Esophagus squamous epithelium (tissue), 5 donors: ENCODE measurements around the gene ATP9B. TPM values are rescaled to one million over a fixed set of nuclear protein-coding genes. Genes with fewer than 3 reads are reported as not detected.

Source experiments
- DNase-seq: peaks from one replicate; lab custom pipeline; 2025; lab: John Stamatoyannopoulos, UW
- H3K27ac ChIP-seq, 4 donors: fragments of 200-600 bp; sonication (generic); one replicate each; pipeline ENCODE4 v1.5.1; 2016 to 2019; ENCODE audit warnings: mild to moderate bottlenecking in 1 of 4
- H3K27me3 ChIP-seq, 4 donors: fragments of 200-600 bp; sonication (generic); 1 replicate in 3 of 4; 2 replicates in 1 of 4; pipeline versions ENCODE4 v1.5.1 to v1.6.0; 2017 to 2021; ENCODE audit warnings: antibody characterized with exemption in 1 of 4
- H3K36me3 ChIP-seq, 3 donors: fragments of 200-600 bp; sonication (generic); one replicate each; pipeline ENCODE4 v1.5.1; 2016 to 2019
- H3K4me1 ChIP-seq, 3 donors: fragments of 200-600 bp; sonication (generic); one replicate each; pipeline ENCODE4 v1.5.1; 2017 to 2019
- H3K4me3 ChIP-seq, 4 donors: fragments of 200-600 bp; sonication (generic); 1 replicate in 3 of 4; 2 replicates in 1 of 4; pipeline ENCODE4 v1.5.1; 2016 to 2019; ENCODE audit warnings: mild to moderate bottlenecking in 2 of 4, moderate library complexity in 1 of 4
- H3K9me3 ChIP-seq, 3 donors: fragments of 200-600 bp; sonication (generic); one replicate each; pipeline ENCODE4 v1.5.1; 2016 to 2019
- CTCF ChIP-seq, 6 experiments: fragments of 450-650 bp in 4 of 6; fragments of 200-600 bp in 2 of 6; sonication (generic) in 2 of 6; IDR thresholded peaks; one replicate each; pipeline ENCODE4 v1.5.1; 2016 to 2019; ENCODE audit warnings: antibody characterized with exemption in 6 of 6, mild to moderate bottlenecking in 4 of 6, moderate library complexity in 4 of 6
- POLR2A ChIP-seq, 4 donors: fragments of 450-650 bp; IDR thresholded peaks; one replicate each; pipeline ENCODE4 v1.6.1; 2017; ENCODE audit warnings: antibody characterized with exemption in 4 of 4, mild to moderate bottlenecking in 4 of 4, moderate library complexity in 3 of 4
- WGBS, 2 donors: methylation state at CpG; one replicate each; pipeline ENCODE4 v1.1.5; 2018; 5-methylcytosine and 5-hydroxymethylcytosine counted together
- intact Hi-C: fragments of 100-400 bp; cut with DNase I; formaldehyde crosslinking; loops from one replicate; pipeline ENCODE4 v1.15.0; 2022
- total RNA-seq, 4 donors: library from RNA; depleted of rRNA; stranded (reverse); fragments of >200 nt; gene quantifications; one replicate each; pipeline ENCODE4 v1.1.0, GENCODE V29; 2016
- donor health status: DM: yes; HTN: yes; CAD: no.

ATP9B gene
- total RNA-seq, 4 donors from 2014 or later: 12.9 to 46.7 (median 22.0) TPM

GRCh38 chr18:79217979-79218604 is 148.9 kb downstream of the ATP9B start:
- no peaks in the 10 kb centered on the region for H3K4me1 ChIP-seq
- intact Hi-C loops: no loop called here
- H3K27me3 ChIP-seq: no peaks in the 10 kb centered on the region
- WGBS, 2 donors: 94% methylated on average over 19 of the region's 19 CpGs
- no peak overlapping the region for H3K4me3 ChIP-seq
- TF ChIP-seq POLR2A (IDR thresholded peaks at IDR 0.05): no peak
- TF ChIP-seq CTCF (IDR thresholded peaks at IDR 0.05): no peak
- H3K9me3 ChIP-seq: no peaks in the 10 kb centered on the region
- peaks cover 0 to 44% (median 0%) of the 10 kb centered on the region in 3 donors for H3K36me3 ChIP-seq
- no peak for DNase-seq
- no peak overlapping the region for H3K27ac ChIP-seq

GRCh38 chr18:79218605-79219190 is 149.5 kb downstream of the ATP9B start:
- H3K4me3 ChIP-seq: no peak overlapping the region
- no peaks in the 10 kb centered on the region for H3K27me3 ChIP-seq
- no peaks in the 10 kb centered on the region for H3K9me3 ChIP-seq
- WGBS, 2 donors: 85 to 88% methylated on average over 10 of the region's 10 CpGs
- no peaks in the 10 kb centered on the region for H3K4me1 ChIP-seq
- peaks cover 0 to 44% (median 0%) of the 10 kb centered on the region in 3 donors for H3K36me3 ChIP-seq
- no peak overlapping the region for H3K27ac ChIP-seq
- TF ChIP-seq POLR2A (IDR thresholded peaks at IDR 0.05): no peak
- TF ChIP-seq CTCF (IDR thresholded peaks at IDR 0.05): no peak
- no peak for DNase-seq
- intact Hi-C loops: no loop called here

- DNase-seq: no peak
- no peak overlapping the region for H3K27ac ChIP-seq
- peaks cover 0 to 45% (median 0%) of the 10 kb centered on the region in 3 donors for H3K36me3 ChIP-seq
- no peaks in the 10 kb centered on the region for H3K27me3 ChIP-seq
- no peak overlapping the region for H3K4me3 ChIP-seq
- no peaks in the 10 kb centered on the region for H3K4me1 ChIP-seq
- 100% methylated on average over 3 of the region's 5 CpGs; no CpG with 5 or more reads in 1 of the 2 donors for WGBS, 2 donors
- intact Hi-C loops: no loop called here
- TF ChIP-seq CTCF (IDR thresholded peaks at IDR 0.05) (no peak), POLR2A (IDR thresholded peaks at IDR 0.05) (no peak)
- H3K9me3 ChIP-seq: no peaks in the 10 kb centered on the region
Observed at GRCh38 chr18:79221136-79221535, 151.9 kb downstream of the ATP9B start.

- no peak for DNase-seq
- intact Hi-C loops: no loop called here
- no peak for TF ChIP-seq POLR2A (IDR thresholded peaks at IDR 0.05)
- no peak for TF ChIP-seq CTCF (IDR thresholded peaks at IDR 0.05)
- 81 to 86% methylated on average over 1 of the region's 1 CpG for WGBS, 2 donors
- Histone ChIP-seq H3K36me3 (peaks cover 0 to 35% (median 0%) of the 10 kb centered on the region in 3 donors), H3K9me3 (no peaks in the 10 kb centered on the region), H3K4me3 (no peak overlapping the region), H3K27me3 (no peaks in the 10 kb centered on the region), H3K4me1 (no peaks in the 10 kb centered on the region), H3K27ac (no peak overlapping the region)
Observed at GRCh38 chr18:79222790-79223189, 153.6 kb downstream of the ATP9B start.

GRCh38 chr18:79223431-79223830 is 154.2 kb downstream of the ATP9B start:
- WGBS, 2 donors: 80 to 95% methylated on average over 1 of the region's 1 CpG
- TF ChIP-seq POLR2A (IDR thresholded peaks at IDR 0.05) (no peak), CTCF (IDR thresholded peaks at IDR 0.05) (no peak)
- intact Hi-C loops: no loop called here

More at GRCh38 chr18:79223431-79223830, 154.2 kb downstream of the ATP9B start:
- Histone ChIP-seq H3K27me3 (no peaks in the 10 kb centered on the region), H3K4me3 (no peak overlapping the region), H3K36me3 (peaks cover 0 to 29% (median 0%) of the 10 kb centered on the region in 3 donors), H3K9me3 (no peaks in the 10 kb centered on the region), H3K27ac (no peak overlapping the region), H3K4me1 (no peaks in the 10 kb centered on the region)
- no peak for DNase-seq
